GM12878 (cell line): ENCODE data around the gene APBB3. TPM values are rescaled to one million over a fixed set of nuclear protein-coding genes. Genes with fewer than 3 reads are reported as not detected.

Experiments used
- ASH2L ChIP-seq: fragments of 300-600, 200-600 bp; sonication (generic); IDR thresholded peaks from 2 replicates; pipeline ENCODE4 v1.6.1; 2017; ENCODE audit warnings: low read depth, mild to moderate bottlenecking, borderline replicate concordance
- ATF2 ChIP-seq: IDR thresholded peaks from 2 replicates; pipeline ENCODE4 v1.6.1; 2012; ENCODE audit warnings: low read length, inconsistent platforms
- ATF7 ChIP-seq: fragments of 450-650 bp; IDR thresholded peaks from 2 replicates; pipeline ENCODE4 v1.6.1; 2016; ENCODE audit warnings: low read depth, mild to moderate bottlenecking
- CBX3 ChIP-seq: fragments of 200-600 bp; sonication (generic); IDR thresholded peaks from 2 replicates; pipeline ENCODE4 v1.6.1; 2016; ENCODE audit warnings: low read depth, borderline replicate concordance
- CHD2 ChIP-seq: IDR thresholded peaks from 2 replicates; pipeline ENCODE4 v1.6.1; 2011; ENCODE audit warnings: low read depth, low read length, improper control_type of control experiment, borderline replicate concordance
- CREM ChIP-seq: IDR thresholded peaks from 2 replicates; pipeline ENCODE4 v1.6.1; 2014; ENCODE audit warnings: antibody characterized with exemption, low read depth
- ESRRA ChIP-seq: IDR thresholded peaks from 2 replicates; pipeline ENCODE4 v1.6.1; 2012; ENCODE audit warnings: mild to moderate bottlenecking, low read length, improper control_type of control experiment
- JUNB ChIP-seq: IDR thresholded peaks from 2 replicates; pipeline ENCODE4 v1.6.1; 2016; ENCODE audit warnings: antibody characterized with exemption, mild to moderate bottlenecking
- JUND ChIP-seq: IDR thresholded peaks from 2 replicates; pipeline ENCODE4 v1.6.1; 2012; ENCODE audit warnings: low read depth, mild to moderate bottlenecking, low read length, improper control_type of control experiment, moderate library complexity
- KLF5 ChIP-seq: fragments of 450-650 bp; IDR thresholded peaks from 2 replicates; pipeline ENCODE4 v1.6.1; 2014; ENCODE audit warnings: mild to moderate bottlenecking; ENCODE audit not compliant: partially characterized antibody
- MTA2 ChIP-seq: fragments of 450-650 bp; IDR thresholded peaks from 2 replicates; pipeline ENCODE4 v1.6.1; 2016; ENCODE audit warnings: low read depth, mild to moderate bottlenecking, moderate library complexity
- NFYA ChIP-seq: IDR thresholded peaks from 2 replicates; pipeline ENCODE4 v1.6.1; 2011; ENCODE audit warnings: low read depth, mild to moderate bottlenecking, low read length, improper control_type of control experiment, borderline replicate concordance
- NR2C1 ChIP-seq: fragments of 450-650 bp; IDR thresholded peaks from 2 replicates; pipeline ENCODE4 v1.6.1; 2017; ENCODE audit warnings: antibody characterized with exemption, mild to moderate bottlenecking, moderate library complexity
- NRF1 ChIP-seq: conservative IDR thresholded peaks from 2 replicates; pipeline ENCODE4 v1.6.1; 2011; ENCODE audit warnings: mild to moderate bottlenecking, low read depth, low read length, improper control_type of control experiment
- RAD51 ChIP-seq: fragments of 450-650 bp; IDR thresholded peaks from 2 replicates; pipeline ENCODE4 v1.6.1; 2016; ENCODE audit warnings: moderate library complexity, mild to moderate bottlenecking, inconsistent platforms
- RELA ChIP-seq: fragments of 450-650 bp; IDR thresholded peaks from 2 replicates; pipeline ENCODE4 v1.8.0; 2014; ENCODE audit warnings: borderline replicate concordance; ENCODE audit not compliant: partially characterized antibody
- SMC3 ChIP-seq: IDR thresholded peaks from 2 replicates; pipeline ENCODE4 v1.6.1; 2011; ENCODE audit warnings: low read length, improper control_type of control experiment, borderline replicate concordance
- STAT1 ChIP-seq: fragments of 450-650 bp; conservative IDR thresholded peaks from 2 replicates; pipeline ENCODE4 v1.6.1; 2014; ENCODE audit warnings: antibody characterized with exemption, mild to moderate bottlenecking
- ZBTB40 ChIP-seq: fragments of 450-650 bp; IDR thresholded peaks from 2 replicates; pipeline ENCODE4 v1.6.1; 2016; ENCODE audit warnings: mild to moderate bottlenecking, moderate library complexity, borderline replicate concordance
- ZSCAN29 ChIP-seq: fragments of 450-650 bp; IDR thresholded peaks from 2 replicates; pipeline ENCODE4 v1.6.1; 2017; ENCODE audit warnings: mild to moderate bottlenecking, moderate library complexity
- polyA plus RNA-seq, 11 experiments: library from polyadenylated mRNA; depleted of rRNA in 4 of 11; unstranded in 6 of 11; stranded (reverse) in 5 of 11; fragments of >200 nt; fragmentation: Nextera tagmentation in 4 of 11; fragmentation: Illumina TruSeq in 1 of 11; extraction: Ambion mirVana in 4 of 11; extraction: Trizol in 1 of 11; gene quantifications; 1 replicate in 1 of 11; 2 replicates in 10 of 11; pipeline versions ENCODE4 v1.2.1 to v1.2.3, GENCODE V29; 2011 to 2016; ENCODE audit warnings: inconsistent platforms in 2 of 11, missing spikeins in 2 of 11, low read depth in 1 of 11
- total RNA-seq, 4 experiments: library from RNA; depleted of rRNA in 3 of 4; stranded (reverse); fragments of >200 nt in 3 of 4; fragmentation: Illumina TruSeq in 1 of 4; extraction: Trizol in 1 of 4; gene quantifications; 2 replicates each; pipeline versions ENCODE4 v1.2.1 to v1.2.3, GENCODE V29; 2013 to 2021
- TF ChIP-seq, protein P1 (sequence below): fragments of 450-650 bp; IDR thresholded peaks from 2 replicates; pipeline ENCODE4 v1.6.1; 2014; ENCODE audit warnings: mild to moderate bottlenecking
- TF ChIP-seq, protein P2 (sequence below), 3 experiments: IDR thresholded peaks in 2 of 3; conservative IDR thresholded peaks in 1 of 3; 2 replicates each; pipeline ENCODE4 v1.5.1; 2011; ENCODE audit warnings: low read depth in 3 of 3, low read length in 3 of 3, mild to moderate bottlenecking in 3 of 3, control low read depth in 2 of 3, moderate library complexity in 2 of 3, inconsistent platforms in 1 of 3, mixed read lengths in 1 of 3; ENCODE audit not compliant: control insufficient read depth in 2 of 3, insufficient read depth in 1 of 3; ENCODE audit errors: extremely low read depth in 1 of 3

APBB3 gene
- total and polyA plus RNA-seq, 10 of the 15 experiments (the other 5 are each of a cell fraction or from before 2014, with no cell fraction given), result 0.35 to 33.3 (median 14.3) TPM

DNA sequence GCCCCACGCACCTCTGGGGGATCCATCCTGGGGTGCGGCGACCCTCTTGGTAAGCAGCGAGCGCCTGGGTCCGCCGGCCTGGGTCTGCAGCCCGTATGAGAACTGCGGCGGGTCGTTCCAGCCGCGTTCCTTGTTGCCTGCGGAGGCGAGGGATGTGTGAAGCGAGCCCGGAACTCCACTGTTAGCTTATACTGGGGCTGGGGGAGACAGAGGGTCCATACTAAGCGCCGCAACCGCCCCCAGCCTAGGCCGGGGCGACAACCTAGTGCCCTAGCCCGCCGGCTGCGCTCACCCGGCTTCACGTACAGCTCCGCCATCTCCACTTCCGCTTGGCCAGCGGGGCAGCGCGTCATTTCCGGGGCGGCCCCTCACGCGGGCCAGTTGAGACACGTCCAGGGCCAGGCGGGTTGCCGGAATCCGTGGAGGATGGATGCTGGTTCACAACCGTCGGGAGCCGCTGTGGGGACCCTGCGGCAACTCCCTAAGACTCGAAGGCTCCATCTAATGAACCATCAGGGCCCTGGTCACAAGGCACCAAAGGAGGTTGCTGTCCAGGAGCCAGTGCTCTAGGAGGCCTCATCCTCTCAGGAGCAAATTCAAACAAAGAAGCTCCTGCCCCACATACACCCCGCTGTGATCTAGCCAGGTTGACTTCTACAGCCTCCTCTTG, 7.1 kb downstream of the APBB3 start, which contains the start of gene SRA1 (continued):
- no peak for TF ChIP-seq JUND
- TF ChIP-seq ATF2, result no peak
- TF ChIP-seq ZBTB40, result peak; percentile 89
- TF ChIP-seq SMC3, result no peak
- TF ChIP-seq STAT1, result no peak
- no peak for TF ChIP-seq CBX3
- TF ChIP-seq JUNB, result no peak
- TF ChIP-seq NFYA, result no peak
- TF ChIP-seq ESRRA, result no peak
- peak; percentile 96 for TF ChIP-seq CREM
- no peak for TF ChIP-seq ASH2L
- peak; percentile 42; the same call in 1 of the 2 replicates for TF ChIP-seq ATF7
- no peak for TF ChIP-seq ZSCAN29
- TF ChIP-seq NR2C1, result peak; percentile 27; the same call in 1 of the 2 replicates
- peak; percentile 53 for TF ChIP-seq RELA
- peak; percentile 40; the same call in 1 of the 2 replicates for TF ChIP-seq MTA2
- TF ChIP-seq CHD2, result no peak
- TF ChIP-seq NRF1, result no peak
- TF ChIP-seq, protein P1, sequence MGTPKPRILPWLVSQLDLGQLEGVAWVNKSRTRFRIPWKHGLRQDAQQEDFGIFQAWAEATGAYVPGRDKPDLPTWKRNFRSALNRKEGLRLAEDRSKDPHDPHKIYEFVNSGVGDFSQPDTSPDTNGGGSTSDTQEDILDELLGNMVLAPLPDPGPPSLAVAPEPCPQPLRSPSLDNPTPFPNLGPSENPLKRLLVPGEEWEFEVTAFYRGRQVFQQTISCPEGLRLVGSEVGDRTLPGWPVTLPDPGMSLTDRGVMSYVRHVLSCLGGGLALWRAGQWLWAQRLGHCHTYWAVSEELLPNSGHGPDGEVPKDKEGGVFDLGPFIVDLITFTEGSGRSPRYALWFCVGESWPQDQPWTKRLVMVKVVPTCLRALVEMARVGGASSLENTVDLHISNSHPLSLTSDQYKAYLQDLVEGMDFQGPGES, result no peak
- TF ChIP-seq KLF5, result peak; percentile 81
- TF ChIP-seq, protein P2, sequence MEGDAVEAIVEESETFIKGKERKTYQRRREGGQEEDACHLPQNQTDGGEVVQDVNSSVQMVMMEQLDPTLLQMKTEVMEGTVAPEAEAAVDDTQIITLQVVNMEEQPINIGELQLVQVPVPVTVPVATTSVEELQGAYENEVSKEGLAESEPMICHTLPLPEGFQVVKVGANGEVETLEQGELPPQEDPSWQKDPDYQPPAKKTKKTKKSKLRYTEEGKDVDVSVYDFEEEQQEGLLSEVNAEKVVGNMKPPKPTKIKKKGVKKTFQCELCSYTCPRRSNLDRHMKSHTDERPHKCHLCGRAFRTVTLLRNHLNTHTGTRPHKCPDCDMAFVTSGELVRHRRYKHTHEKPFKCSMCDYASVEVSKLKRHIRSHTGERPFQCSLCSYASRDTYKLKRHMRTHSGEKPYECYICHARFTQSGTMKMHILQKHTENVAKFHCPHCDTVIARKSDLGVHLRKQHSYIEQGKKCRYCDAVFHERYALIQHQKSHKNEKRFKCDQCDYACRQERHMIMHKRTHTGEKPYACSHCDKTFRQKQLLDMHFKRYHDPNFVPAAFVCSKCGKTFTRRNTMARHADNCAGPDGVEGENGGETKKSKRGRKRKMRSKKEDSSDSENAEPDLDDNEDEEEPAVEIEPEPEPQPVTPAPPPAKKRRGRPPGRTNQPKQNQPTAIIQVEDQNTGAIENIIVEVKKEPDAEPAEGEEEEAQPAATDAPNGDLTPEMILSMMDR (IDR thresholded peaks at IDR 0.05 in 2 of 3, conservative IDR thresholded peaks at IDR 0.05 in 1 of 3; ENCODE audit: control insufficient read depth in 2 of 3, extremely low read depth in 1 of 3, insufficient read depth in 1 of 3, low read depth in 3 of 3, low read length in 3 of 3), result no peak
- no peak for TF ChIP-seq RAD51
